OCI-LY7 (cell line): ENCODE data around the gene DNAJC5G. TPM values are rescaled to one million over a fixed set of nuclear protein-coding genes. Genes with fewer than 3 reads are reported as not detected.

Source experiments
- BruUV-seq: library from RNA; stranded (reverse); fragments of 400-500 nt; replicated peaks from 2 replicates; lab custom pipeline; 2021; lab: Mats Ljungman, UMichigan
- CTCF ChIA-PET: fragments of 300-600 bp; sonication (Branson Sonifier 250); formaldehyde crosslinking; loops from one replicate; lab custom pipeline; 2022; ENCODE audit warnings: antibody characterized with exemption; ENCODE audit not compliant: unreplicated experiment; lab: Charles Lee
- POLR2A ChIA-PET: fragments of 300-600 bp; sonication (Branson Sonifier 250); formaldehyde crosslinking; loops from one replicate; lab custom pipeline; 2022; ENCODE audit warnings: antibody characterized with exemption; lab: Charles Lee
- DNase-seq: peaks from one replicate; pipeline ENCODE4 v3.0.0-alpha.2; 2015; ENCODE audit warnings: low spot score
- H2AFZ ChIP-seq: fragments of 200-600 bp; sonication (generic), shearing (Covaris generic); 2 replicates; pipeline ENCODE4 v1.6.1; 2014; ENCODE audit warnings: mild to moderate bottlenecking, antibody characterized with exemption, low read length, moderate library complexity
- H3K27ac ChIP-seq: fragments of 200-600 bp; sonication (generic); 2 replicates; pipeline ENCODE4 v1.5.1; 2014; ENCODE audit warnings: mixed run types, low read depth, mild to moderate bottlenecking, moderate library complexity, low read length, inconsistent platforms; ENCODE audit not compliant: poor library complexity, severe bottlenecking
- H3K36me3 ChIP-seq: fragments of 200-600 bp; sonication (generic); 2 replicates; pipeline ENCODE4 v1.6.1; 2014; ENCODE audit warnings: mild to moderate bottlenecking, antibody characterized with exemption, low read length, moderate library complexity, mixed read lengths; ENCODE audit not compliant: insufficient read depth
- H3K4me1 ChIP-seq: fragments of 200-600 bp; sonication (generic); 2 replicates; pipeline ENCODE4 v1.5.1; 2014; ENCODE audit warnings: mild to moderate bottlenecking, low read length; ENCODE audit not compliant: insufficient read depth, poor library complexity, severe bottlenecking
- H3K4me2 ChIP-seq: fragments of 200-600 bp; sonication (generic); 2 replicates; pipeline ENCODE4 v1.6.1; 2014; ENCODE audit warnings: mild to moderate bottlenecking, low read length
- H3K4me3 ChIP-seq: fragments of 200-600 bp; sonication (generic); 2 replicates; pipeline ENCODE4 v1.5.1; 2014; ENCODE audit warnings: mild to moderate bottlenecking, low read depth, low read length; ENCODE audit not compliant: poor library complexity, severe bottlenecking
- H3K79me2 ChIP-seq: fragments of 200-600 bp; sonication (generic); 2 replicates; pipeline ENCODE4 v1.6.1; 2016; ENCODE audit warnings: low read depth, mild to moderate bottlenecking, low read length, moderate library complexity, mixed read lengths; ENCODE audit not compliant: insufficient read depth
- H3K9me2 ChIP-seq: fragments of 200-600 bp; sonication (generic); 2 replicates; pipeline ENCODE4 v1.6.1; 2016; ENCODE audit warnings: mild to moderate bottlenecking, low read length, mixed read lengths; ENCODE audit not compliant: insufficient read depth
- H3K9me3 ChIP-seq: fragments of 200-600 bp; sonication (generic); 2 replicates; pipeline ENCODE4 v1.6.1; 2014; ENCODE audit warnings: mild to moderate bottlenecking, mixed run types, low read length, mixed read lengths
- H4K20me1 ChIP-seq: fragments of 200-600 bp; sonication (generic); 2 replicates; pipeline ENCODE4 v1.6.1; 2014; ENCODE audit warnings: mild to moderate bottlenecking, antibody characterized with exemption, low read length, moderate library complexity, mixed read lengths; ENCODE audit not compliant: insufficient read depth
- CTCF ChIP-seq: fragments of 200-600 bp; sonication (generic); conservative IDR thresholded peaks from 2 replicates; pipeline ENCODE4 v1.5.1; 2014; ENCODE audit warnings: mild to moderate bottlenecking, antibody characterized with exemption, low read length, moderate library complexity, mixed read lengths
- EZH2phosphoT487 ChIP-seq: fragments of 200-600 bp; sonication (generic); IDR thresholded peaks from 2 replicates; pipeline ENCODE4 v1.6.1; 2018; ENCODE audit warnings: low read depth, borderline replicate concordance, mild to moderate bottlenecking, mixed run types, antibody characterized with exemption, low read length, moderate library complexity, mixed read lengths
- intact Hi-C: fragments of 100-400 bp; cut with micrococcal nuclease; formaldehyde crosslinking; loops from one replicate; pipeline ENCODE4 v1.10.0; 2022; ENCODE audit not compliant: unreplicated experiment
- total RNA-seq, 2 experiments: library from RNA; depleted of rRNA in 1 of 2; stranded (reverse); fragments of >200 nt in 1 of 2; shearing (Covaris generic) in 1 of 2; gene quantifications; 2 replicates each; pipeline ENCODE4 v1.2.3, GENCODE V29; 2014 to 2022

DNAJC5G gene
- total RNA-seq, 2 experiments from 2014 or later = 4.7 to 18.2 TPM

DNA sequence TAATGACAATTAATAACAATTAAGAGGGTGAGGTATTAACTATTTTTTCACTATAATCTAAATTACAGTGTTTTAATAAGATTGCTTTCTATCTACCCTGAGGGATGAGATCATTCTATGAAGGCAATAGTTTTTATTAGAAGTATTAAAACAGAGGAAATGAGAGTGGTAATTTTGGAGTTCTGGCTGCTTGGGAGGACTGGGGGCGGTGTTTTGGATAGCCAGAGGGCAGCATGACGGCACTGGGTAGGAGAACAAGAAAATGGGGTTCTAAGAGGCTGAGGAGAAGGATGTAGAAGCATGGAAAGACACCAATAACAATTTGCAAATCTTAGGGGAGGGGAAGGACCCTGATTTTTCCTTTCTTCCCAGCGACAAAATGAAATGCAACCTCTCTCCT lies 5.1 kb upstream of the DNAJC5G start:
- POLR2A ChIA-PET = interaction anchor here (1.0 to 1.3 kb wide), 2 partner anchors 9 to 17 kb away, joined by 4 to 10 read pairs; no protein-coding TSS in a partner anchor

DNA sequence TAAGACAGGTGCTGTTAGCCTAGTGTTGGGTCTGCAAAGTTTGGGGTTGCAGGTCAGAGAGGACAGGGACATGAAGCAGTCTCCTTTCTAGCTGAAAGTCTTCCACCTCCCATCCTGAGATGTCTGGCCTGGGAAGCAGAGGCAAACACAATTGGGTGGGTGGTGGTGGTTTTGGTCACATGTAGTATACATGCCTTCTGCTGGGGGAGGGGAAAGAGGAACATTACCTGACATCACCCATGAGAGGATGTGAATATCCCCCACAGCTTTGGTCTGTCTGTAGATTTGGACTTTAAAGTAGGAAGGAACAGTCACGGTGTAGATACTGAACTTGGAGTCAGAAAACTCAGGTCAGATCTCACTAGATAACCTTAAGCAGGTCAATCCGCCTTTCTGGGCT lies 4.6 kb upstream of the DNAJC5G start:
- Histone ChIP-seq H3K9me2 (no peaks in the 10 kb centered on the region), H3K4me1 (peaks cover 42% of the 10 kb centered on the region), H3K27ac (no peak overlapping the region), H3K36me3 (no peaks in the 10 kb centered on the region), H2AFZ (peak overlapping the region; percentile 33; the same call in 1 of the 2 replicates), H3K9me3 (no peaks in the 10 kb centered on the region), H3K4me2 (peak overlapping the region; percentile 14), H3K79me2 (no peaks in the 10 kb centered on the region), H3K4me3 (no peak overlapping the region), H4K20me1 (no peaks in the 10 kb centered on the region)
- intact Hi-C loops = no loop called here
- peak; percentile 43 for DNase-seq
- ChIA-PET POLR2A (interaction anchor here (0.7 to 1.9 kb wide), 4 partner anchors 9 to 22 kb away, joined by 3 to 10 read pairs (median 6); no protein-coding TSS in a partner anchor), CTCF (no interaction called here)
- TF ChIP-seq EZH2phosphoT487 (no peak), CTCF (no peak)
- no TSS peak for BruUV-seq

More for the DNA sequence above, 5.1 kb upstream of the DNAJC5G start:
- DNase-seq = no peak
- H2AFZ ChIP-seq = 0 out of 2 replicates have a peak overlapping the region, but pooled peaks have one; percentile 33
- no TSS peak for BruUV-seq
- no peaks in the 10 kb centered on the region for H3K9me2 ChIP-seq
- H3K4me3 ChIP-seq = no peak overlapping the region
- no peaks in the 10 kb centered on the region for H3K79me2 ChIP-seq
- H3K27ac ChIP-seq = no peak overlapping the region
- TF ChIP-seq CTCF = no peak
- TF ChIP-seq EZH2phosphoT487 = no peak
- H4K20me1 ChIP-seq = no peaks in the 10 kb centered on the region
- no peaks in the 10 kb centered on the region for H3K36me3 ChIP-seq
- no peak overlapping the region for H3K4me2 ChIP-seq
- peaks cover 47% of the 10 kb centered on the region for H3K4me1 ChIP-seq
- H3K9me3 ChIP-seq = no peaks in the 10 kb centered on the region
- intact Hi-C loops = no loop called here
- CTCF ChIA-PET = no interaction called here

DNA sequence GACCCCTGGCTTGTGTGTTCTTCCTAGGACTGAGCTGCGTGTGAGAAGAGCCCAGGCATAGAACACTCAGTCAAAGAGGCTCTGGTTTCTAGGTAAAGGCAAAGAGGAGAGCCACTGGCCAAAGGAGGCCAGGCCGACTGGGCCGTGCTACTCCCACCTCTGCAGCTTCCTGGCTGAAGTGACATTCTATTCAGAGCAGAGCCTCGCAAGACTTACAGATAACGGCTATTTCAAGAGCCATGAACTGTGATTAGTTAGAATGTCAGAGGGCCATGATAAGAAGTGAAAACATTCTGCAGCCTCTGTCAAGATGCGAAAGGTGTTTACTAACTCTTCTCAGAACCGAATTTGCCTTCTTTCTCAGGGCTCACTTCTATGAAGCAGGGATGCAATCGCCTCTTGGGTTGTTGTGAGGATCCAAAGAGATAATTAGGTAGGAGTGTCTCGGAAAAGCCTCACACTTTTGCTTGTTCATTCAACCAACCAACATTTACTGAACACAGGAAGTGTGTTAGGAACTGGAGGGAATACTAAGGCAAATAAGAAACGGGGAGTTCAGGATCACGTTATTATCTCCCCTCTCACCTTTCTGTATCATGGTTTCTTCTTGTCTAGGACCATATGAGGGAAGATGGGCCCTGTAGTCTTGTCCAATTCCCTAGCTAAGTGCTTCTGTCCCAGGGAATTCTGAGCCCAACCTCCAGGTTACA lies 3.4 kb upstream of the DNAJC5G start:
- peak overlapping the region; percentile 33; the same call in 1 of the 2 replicates for H2AFZ ChIP-seq
- no peaks in the 10 kb centered on the region for H3K79me2 ChIP-seq
- no peaks in the 10 kb centered on the region for H4K20me1 ChIP-seq
- peaks cover 39% of the 10 kb centered on the region for H3K4me1 ChIP-seq
- H3K9me3 ChIP-seq = no peaks in the 10 kb centered on the region
- no TSS peak for BruUV-seq
- no peak overlapping the region for H3K4me3 ChIP-seq
- no peaks in the 10 kb centered on the region for H3K9me2 ChIP-seq
- H3K4me2 ChIP-seq = no peak overlapping the region; the same call in 1 of the 2 replicates
- H3K36me3 ChIP-seq = no peaks in the 10 kb centered on the region
- DNase-seq = no peak
- H3K27ac ChIP-seq = no peak overlapping the region
- CTCF ChIA-PET = no interaction called here
- POLR2A ChIA-PET = interaction anchor here (0.6 to 1.9 kb wide), 8 partner anchors 8 to 75 kb away, joined by 3 to 9 read pairs (median 4); partner anchors contain the start of gene TRIM54
- TF ChIP-seq CTCF = no peak
- no peak for TF ChIP-seq EZH2phosphoT487
- intact Hi-C loops = no loop called here
